Measurements from ENCODE around the gene STX18.

GRCh38 chr4:4568806-4569427, 27.1 kb upstream of the STX18 start:
- TF ChIP-seq TAF1 (IDR thresholded peaks at IDR 0.05; ENCODE audit: borderline replicate concordance, low read depth, low read length), result no peak
- TF ChIP-seq, protein P1, sequence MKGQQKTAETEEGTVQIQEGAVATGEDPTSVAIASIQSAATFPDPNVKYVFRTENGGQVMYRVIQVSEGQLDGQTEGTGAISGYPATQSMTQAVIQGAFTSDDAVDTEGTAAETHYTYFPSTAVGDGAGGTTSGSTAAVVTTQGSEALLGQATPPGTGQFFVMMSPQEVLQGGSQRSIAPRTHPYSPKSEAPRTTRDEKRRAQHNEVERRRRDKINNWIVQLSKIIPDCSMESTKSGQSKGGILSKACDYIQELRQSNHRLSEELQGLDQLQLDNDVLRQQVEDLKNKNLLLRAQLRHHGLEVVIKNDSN (IDR thresholded peaks at IDR 0.05; ENCODE audit: borderline replicate concordance, extremely low read length, insufficient read depth, low read depth, low read length), result no peak
- TF ChIP-seq, protein P2, sequence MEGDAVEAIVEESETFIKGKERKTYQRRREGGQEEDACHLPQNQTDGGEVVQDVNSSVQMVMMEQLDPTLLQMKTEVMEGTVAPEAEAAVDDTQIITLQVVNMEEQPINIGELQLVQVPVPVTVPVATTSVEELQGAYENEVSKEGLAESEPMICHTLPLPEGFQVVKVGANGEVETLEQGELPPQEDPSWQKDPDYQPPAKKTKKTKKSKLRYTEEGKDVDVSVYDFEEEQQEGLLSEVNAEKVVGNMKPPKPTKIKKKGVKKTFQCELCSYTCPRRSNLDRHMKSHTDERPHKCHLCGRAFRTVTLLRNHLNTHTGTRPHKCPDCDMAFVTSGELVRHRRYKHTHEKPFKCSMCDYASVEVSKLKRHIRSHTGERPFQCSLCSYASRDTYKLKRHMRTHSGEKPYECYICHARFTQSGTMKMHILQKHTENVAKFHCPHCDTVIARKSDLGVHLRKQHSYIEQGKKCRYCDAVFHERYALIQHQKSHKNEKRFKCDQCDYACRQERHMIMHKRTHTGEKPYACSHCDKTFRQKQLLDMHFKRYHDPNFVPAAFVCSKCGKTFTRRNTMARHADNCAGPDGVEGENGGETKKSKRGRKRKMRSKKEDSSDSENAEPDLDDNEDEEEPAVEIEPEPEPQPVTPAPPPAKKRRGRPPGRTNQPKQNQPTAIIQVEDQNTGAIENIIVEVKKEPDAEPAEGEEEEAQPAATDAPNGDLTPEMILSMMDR (IDR thresholded peaks at IDR 0.05 in 2 of 3, conservative IDR thresholded peaks at IDR 0.05 in 1 of 3; ENCODE audit: control insufficient read depth in 2 of 3, extremely low read depth in 1 of 3, insufficient read depth in 1 of 3, low read depth in 3 of 3, low read length in 3 of 3), result no peak
- no peak for TF ChIP-seq PBX3 (IDR thresholded peaks at IDR 0.05; ENCODE audit: insufficient replicate concordance, low read depth, low read length)
- no peak for TF ChIP-seq ZNF24 (IDR thresholded peaks at IDR 0.05)
- TF ChIP-seq ZNF274 (IDR thresholded peaks at IDR 0.05; ENCODE audit: insufficient read depth, insufficient read length), result no peak
- no peak for TF ChIP-seq NFIC (IDR thresholded peaks at IDR 0.05; ENCODE audit: low read depth, low read length)
- no peak for TF ChIP-seq ASH2L (IDR thresholded peaks at IDR 0.05; ENCODE audit: borderline replicate concordance, low read depth)
